Neuronal stem cell (in vitro differentiated cells): Measurements from ENCODE around the gene DCTN3.

Source experiments
- DNase-seq: peaks from one replicate; pipeline ENCODE4 v3.0.0-alpha.2; 2013; ENCODE audit warnings: low spot score
- H2AFZ ChIP-seq: one replicate; pipeline ENCODE4 v1.6.1; 2013; ENCODE audit warnings: mild to moderate bottlenecking, low read length, inconsistent platforms
- H2AK5ac ChIP-seq: 2 replicates; pipeline ENCODE4 v1.6.1; 2013; ENCODE audit warnings: low read depth, mild to moderate bottlenecking, inconsistent platforms, low read length, moderate library complexity, mixed read lengths
- H2BK120ac ChIP-seq: 2 replicates; pipeline ENCODE4 v1.6.1; 2013; ENCODE audit warnings: low read depth, mild to moderate bottlenecking, inconsistent platforms, low read length, moderate library complexity, mixed read lengths
- H2BK12ac ChIP-seq: one replicate; pipeline ENCODE4 v1.6.1; 2013; ENCODE audit warnings: low read length, inconsistent platforms
- H2BK15ac ChIP-seq: 2 replicates; pipeline ENCODE4 v1.6.1; 2013; ENCODE audit warnings: mild to moderate bottlenecking, low read length, inconsistent platforms, mixed read lengths
- H2BK5ac ChIP-seq: one replicate; pipeline ENCODE4 v1.6.1; 2013; ENCODE audit warnings: inconsistent platforms, mild to moderate bottlenecking, low read length, moderate library complexity
- H3K14ac ChIP-seq: one replicate; pipeline ENCODE4 v1.6.1; 2013; ENCODE audit warnings: low read length, inconsistent platforms
- H3K18ac ChIP-seq: 2 replicates; pipeline ENCODE4 v1.6.1; 2013; ENCODE audit warnings: low read length, inconsistent platforms
- H3K23ac ChIP-seq: 2 replicates; pipeline ENCODE4 v1.6.1; 2013; ENCODE audit warnings: low read depth, mild to moderate bottlenecking, mixed read lengths, low read length, inconsistent platforms; ENCODE audit not compliant: poor library complexity
- H3K27ac ChIP-seq: replicated peaks from 3 replicates; pipeline ENCODE4 v1.5.1; 2013; ENCODE audit warnings: low read length, inconsistent platforms
- H3K27me3 ChIP-seq, 3 experiments: 2 replicates each; pipeline ENCODE4 v1.6.1; 2013; ENCODE audit warnings: low read length in 3 of 3, mild to moderate bottlenecking in 2 of 3, inconsistent platforms in 1 of 3, low read depth in 1 of 3, mixed read lengths in 1 of 3, moderate library complexity in 1 of 3; ENCODE audit not compliant: control insufficient read depth in 3 of 3, insufficient read depth in 3 of 3
- H3K36me3 ChIP-seq, 2 donors: replicated peaks in 1 of 2; 2 replicates each; pipeline ENCODE4 v1.6.1; 2013; ENCODE audit warnings: low read length in 2 of 2; ENCODE audit not compliant: control insufficient read depth in 2 of 2, insufficient read depth in 2 of 2
- H3K4ac ChIP-seq: 2 replicates; pipeline ENCODE4 v1.6.1; 2013; ENCODE audit warnings: inconsistent platforms, mild to moderate bottlenecking, low read length, moderate library complexity
- H3K4me1 ChIP-seq, 2 donors: 1 replicate in 1 of 2; 2 replicates in 1 of 2; pipeline ENCODE4 v1.6.1; 2013; ENCODE audit warnings: low read length in 2 of 2, low read depth in 1 of 2; ENCODE audit not compliant: control insufficient read depth in 2 of 2, insufficient read depth in 1 of 2
- H3K4me2 ChIP-seq: one replicate; pipeline ENCODE4 v1.6.1; 2013; ENCODE audit warnings: mild to moderate bottlenecking, low read length, inconsistent platforms; ENCODE audit not compliant: insufficient read depth, poor library complexity, severe bottlenecking
- H3K4me3 ChIP-seq, 2 donors: 2 replicates each; pipeline ENCODE4 v1.5.1; 2013; ENCODE audit warnings: low read length in 2 of 2, mild to moderate bottlenecking in 2 of 2, inconsistent platforms in 1 of 2, moderate library complexity in 1 of 2
- H3K79me1 ChIP-seq: one replicate; pipeline ENCODE4 v1.6.1; 2013; ENCODE audit warnings: low read depth, mild to moderate bottlenecking, inconsistent platforms, low read length, moderate library complexity
- H3K9ac ChIP-seq: one replicate; pipeline ENCODE4 v1.6.1; 2013; ENCODE audit warnings: mild to moderate bottlenecking, low read depth, low read length, inconsistent platforms; ENCODE audit not compliant: poor library complexity
- H3K9me3 ChIP-seq, 2 donors: replicated peaks in 1 of 2; 2 replicates each; pipeline versions ENCODE3 to v1.6.1; 2013; ENCODE audit warnings: low read length in 2 of 2, mild to moderate bottlenecking in 2 of 2, inconsistent platforms in 1 of 2, low read depth in 1 of 2, mixed read lengths in 1 of 2, moderate library complexity in 1 of 2; ENCODE audit not compliant: control insufficient read depth in 2 of 2, insufficient read depth in 1 of 2
- H4K8ac ChIP-seq: one replicate; pipeline ENCODE4 v1.6.1; 2013; ENCODE audit warnings: low read depth, mild to moderate bottlenecking, inconsistent platforms, low read length, moderate library complexity
- H4K91ac ChIP-seq: one replicate; pipeline ENCODE4 v1.6.1; 2013; ENCODE audit warnings: low read length, low read depth, mild to moderate bottlenecking, inconsistent platforms; ENCODE audit not compliant: poor library complexity
- WGBS, 2 donors: extraction: QIAGEN DNeasy Blood & Tissue Kit; methylation state at CpG; one replicate each; pipeline ENCODE4 v1.1.7; 2013; ENCODE audit warnings: missing lambda C conversion rate in 2 of 2, mixed read lengths in 1 of 2; ENCODE audit not compliant: insufficient read length in 2 of 2, insufficient replicate concordance in 1 of 2; ENCODE audit errors: extremely low coverage in 2 of 2; 5-methylcytosine and 5-hydroxymethylcytosine counted together

Gene DCTN3

DNA sequence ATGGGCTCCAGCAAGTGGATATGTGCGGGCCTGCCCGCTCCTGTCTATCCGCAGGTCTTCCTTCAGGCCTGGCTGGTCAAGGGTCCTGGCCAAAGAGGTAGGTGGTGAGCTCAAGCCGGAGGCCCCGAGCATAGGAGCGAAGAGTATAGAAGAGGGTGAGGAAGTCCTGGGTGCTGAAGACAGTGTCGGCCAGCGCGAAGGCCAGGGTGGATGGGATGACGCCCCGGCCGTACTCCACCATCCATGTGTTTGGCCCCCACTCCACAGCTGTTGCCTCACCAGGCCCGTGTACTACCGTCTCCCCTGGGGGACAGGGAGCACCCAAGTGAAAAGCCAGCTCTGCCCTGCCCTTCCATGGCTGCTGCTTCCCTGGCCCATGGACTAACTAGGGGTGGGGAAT is 15.3 kb upstream of the DCTN3 start:
- H4K91ac ChIP-seq, result no peak overlapping the region
- H3K4me3 ChIP-seq, result no peak overlapping the region
- peaks cover 8 to 29% of the 10 kb centered on the region in 2 donors for H3K4me1 ChIP-seq
- peak overlapping the region; percentile 10 for H2BK12ac ChIP-seq
- peak overlapping the region; percentile 31 for H3K23ac ChIP-seq
- H3K27me3 ChIP-seq, result peaks cover 0 to 11% (median 0%) of the 10 kb centered on the region in 3 experiments
- no peak for DNase-seq
- H3K4ac ChIP-seq, result no peak overlapping the region
- no CpG with 5 or more reads among the region's 14 CpGs for WGBS, 2 donors
- H3K79me1 ChIP-seq, result peaks cover 11% of the 10 kb centered on the region
- no peak overlapping the region for H3K14ac ChIP-seq
- H3K27ac ChIP-seq, result no peak overlapping the region
- no peak overlapping the region for H2BK15ac ChIP-seq
- no peak overlapping the region for H3K18ac ChIP-seq
- H2AFZ ChIP-seq, result no peak overlapping the region
- H3K4me2 ChIP-seq, result no peak overlapping the region
- no peak overlapping the region for H2BK5ac ChIP-seq
- peaks cover 7 to 15% of the 10 kb centered on the region in 2 donors for H3K36me3 ChIP-seq
- peak overlapping the region; percentile 67 for H2AK5ac ChIP-seq
- peak overlapping the region; percentile 38 for H3K9ac ChIP-seq
- no peak overlapping the region for H2BK120ac ChIP-seq
- H4K8ac ChIP-seq, result no peak overlapping the region
- no peaks in the 10 kb centered on the region for H3K9me3 ChIP-seq

DNA sequence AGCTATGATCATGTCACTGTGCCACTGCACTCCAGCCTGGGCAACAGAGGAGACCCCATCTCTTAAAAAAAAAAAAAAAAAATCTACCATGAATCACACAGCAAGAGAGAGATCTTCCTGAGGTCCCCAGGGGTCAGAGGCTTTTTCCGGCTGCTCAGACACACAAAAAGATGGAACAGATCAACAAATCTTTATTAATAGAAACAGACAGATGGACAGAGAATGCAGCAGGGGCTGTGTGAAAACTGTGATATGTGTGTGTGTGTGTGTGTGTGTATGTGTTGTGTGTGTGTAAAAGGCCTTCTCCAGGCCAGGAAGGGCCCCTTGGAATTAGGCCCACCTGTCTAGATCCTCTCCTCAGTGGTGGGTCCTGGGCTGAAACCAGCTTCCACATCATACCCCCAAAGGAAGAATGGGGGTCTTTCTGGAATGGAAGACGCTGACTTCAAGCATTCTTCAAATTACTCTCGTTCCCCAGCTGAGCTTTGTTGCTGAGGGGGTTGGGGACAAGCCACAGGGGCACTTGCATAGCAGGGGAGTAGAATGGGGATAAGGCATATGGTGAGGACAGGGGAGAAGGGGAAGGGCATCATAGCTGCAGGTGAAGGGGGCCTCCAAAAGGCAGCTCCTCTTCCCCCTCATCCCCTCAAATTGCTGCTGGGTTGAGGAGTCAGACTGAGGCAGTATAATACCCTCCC is 14.4 kb upstream of the DCTN3 start:
- H2AFZ ChIP-seq, result no peak overlapping the region
- no peak for DNase-seq
- no peak overlapping the region for H3K9ac ChIP-seq
- peaks cover 7 to 15% of the 10 kb centered on the region in 2 donors for H3K36me3 ChIP-seq
- no peak overlapping the region for H3K14ac ChIP-seq
- peaks cover 11% of the 10 kb centered on the region for H3K79me1 ChIP-seq
- H2BK12ac ChIP-seq, result no peak overlapping the region
- H3K27ac ChIP-seq, result no peak overlapping the region
- no CpG with 5 or more reads among the region's 3 CpGs for WGBS, 2 donors
- no peaks in the 10 kb centered on the region for H3K9me3 ChIP-seq
- no peak overlapping the region for H3K4me2 ChIP-seq
- no peak overlapping the region for H3K18ac ChIP-seq
- H4K8ac ChIP-seq, result no peak overlapping the region
- H2BK120ac ChIP-seq, result no peak overlapping the region
- no peak overlapping the region for H3K4me3 ChIP-seq
- H3K4ac ChIP-seq, result no peak overlapping the region
- H3K23ac ChIP-seq, result no peak overlapping the region
- no peak overlapping the region for H4K91ac ChIP-seq
- H2BK5ac ChIP-seq, result no peak overlapping the region
- peaks cover 0 to 19% (median 1%) of the 10 kb centered on the region in 3 experiments for H3K27me3 ChIP-seq
- no peak overlapping the region for H2AK5ac ChIP-seq
- no peak overlapping the region for H2BK15ac ChIP-seq
- peaks cover 8 to 35% of the 10 kb centered on the region in 2 donors for H3K4me1 ChIP-seq

DNA sequence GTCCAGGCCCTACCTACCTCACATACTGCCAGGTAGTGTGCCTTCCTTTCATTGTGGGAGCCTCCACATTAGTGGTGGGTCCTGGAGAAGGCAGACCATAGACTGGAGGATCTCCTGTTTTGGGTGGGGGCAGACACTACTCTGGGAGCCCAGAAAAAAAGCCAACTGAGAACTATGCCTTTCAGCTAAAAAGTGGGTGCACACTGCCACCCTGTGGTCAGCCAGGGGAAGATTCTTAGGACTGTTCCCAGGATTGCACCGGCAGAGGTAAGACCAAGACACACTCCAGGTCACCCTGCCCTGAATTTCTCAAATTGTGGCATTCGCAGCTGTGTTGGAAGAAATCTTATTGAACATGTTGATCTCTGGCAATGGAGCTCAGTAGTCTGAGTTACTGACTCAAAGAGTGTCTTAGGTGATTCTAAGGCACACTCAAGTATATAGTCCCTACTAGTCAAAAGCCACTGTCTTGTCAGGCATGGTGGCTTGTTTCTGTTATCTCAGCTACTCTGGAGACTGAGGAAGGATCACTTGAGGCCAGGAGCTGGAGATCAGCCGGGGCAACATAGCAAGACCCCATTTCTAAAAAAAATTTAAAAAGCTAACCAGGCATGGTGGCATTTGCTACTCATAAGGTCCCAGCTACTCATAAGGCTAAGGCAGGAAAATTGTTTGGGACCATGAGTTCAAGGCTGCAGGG is 13.7 kb upstream of the DCTN3 start:
- peak; percentile 73 for DNase-seq
- no peak overlapping the region for H2BK120ac ChIP-seq
- H3K79me1 ChIP-seq, result peaks cover 14% of the 10 kb centered on the region
- H2BK12ac ChIP-seq, result no peak overlapping the region
- H3K4me1 ChIP-seq, result peaks cover 11 to 39% of the 10 kb centered on the region in 2 donors
- no peak overlapping the region for H2BK5ac ChIP-seq
- no peak overlapping the region for H2AK5ac ChIP-seq
- no peak overlapping the region for H3K4ac ChIP-seq
- H4K8ac ChIP-seq, result no peak overlapping the region
- H3K27ac ChIP-seq, result no peak overlapping the region
- no peak overlapping the region for H3K4me3 ChIP-seq
- H2BK15ac ChIP-seq, result no peak overlapping the region
- no peak overlapping the region for H2AFZ ChIP-seq
- H4K91ac ChIP-seq, result no peak overlapping the region
- H3K23ac ChIP-seq, result no peak overlapping the region
- H3K36me3 ChIP-seq, result peaks cover 7 to 15% of the 10 kb centered on the region in 2 donors
- no CpG with 5 or more reads among the region's 3 CpGs for WGBS, 2 donors
- no peak overlapping the region for H3K4me2 ChIP-seq
- H3K18ac ChIP-seq, result no peak overlapping the region
- H3K9me3 ChIP-seq, result no peaks in the 10 kb centered on the region
- peaks cover 0 to 26% (median 5%) of the 10 kb centered on the region in 3 experiments for H3K27me3 ChIP-seq
- no peak overlapping the region for H3K14ac ChIP-seq
- H3K9ac ChIP-seq, result no peak overlapping the region

DNA sequence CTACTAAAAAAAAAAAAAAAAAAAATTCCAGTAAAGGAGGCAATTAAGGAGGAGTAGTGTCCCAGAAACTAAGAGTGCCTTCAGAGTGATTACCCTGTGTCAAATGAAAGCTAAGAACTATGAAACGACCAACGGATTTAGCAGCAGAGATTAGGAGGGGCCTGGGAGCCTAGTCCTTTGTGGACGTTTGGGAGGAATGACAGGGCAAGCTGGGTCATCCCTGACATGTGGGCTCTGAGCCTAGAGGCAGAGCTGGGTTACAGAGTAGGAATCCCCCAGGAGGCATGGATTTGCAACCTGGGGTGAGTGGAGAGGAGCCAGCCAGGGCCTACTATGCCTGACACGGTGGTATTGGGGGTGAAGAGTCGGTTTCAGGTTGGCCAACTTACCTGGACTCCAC is 12.9 kb upstream of the DCTN3 start:
- Histone ChIP-seq H3K9me3 (no peaks in the 10 kb centered on the region), H3K79me1 (peaks cover 14% of the 10 kb centered on the region), H2BK15ac (no peak overlapping the region), H3K14ac (no peak overlapping the region), H3K27ac (peak overlapping the region; percentile 58), H4K8ac (no peak overlapping the region), H2BK12ac (no peak overlapping the region), H3K27me3 (peaks cover 0 to 34% (median 10%) of the 10 kb centered on the region in 3 experiments), H3K4me1 (peaks cover 12 to 39% of the 10 kb centered on the region in 2 donors), H3K4me3 (no peak overlapping the region), H3K4me2 (no peak overlapping the region), H2BK120ac (no peak overlapping the region), H3K18ac (no peak overlapping the region), H2AFZ (no peak overlapping the region), H4K91ac (no peak overlapping the region), H3K36me3 (peaks cover 7 to 15% of the 10 kb centered on the region in 2 donors), H2BK5ac (no peak overlapping the region), H3K4ac (no peak overlapping the region), H3K23ac (no peak overlapping the region), H2AK5ac (no peak overlapping the region), H3K9ac (no peak overlapping the region)
- no CpG with 5 or more reads among the region's 5 CpGs for WGBS, 2 donors
- DNase-seq, result no peak
